DOHH2 (cell line): ENCODE data around the gene TACR1.

Experiments used
- H3F3A ChIP-seq: fragments of 200-600 bp; sonication (generic), shearing (Covaris generic); 2 replicates; pipeline ENCODE4 v1.6.0; 2016; ENCODE audit warnings: antibody characterized with exemption, mild to moderate bottlenecking; ENCODE audit not compliant: control insufficient read depth, insufficient read depth
- H3K27ac ChIP-seq: fragments of 200-600 bp; sonication (generic); 2 replicates; pipeline ENCODE4 v1.5.1; 2014; ENCODE audit warnings: low read depth, mild to moderate bottlenecking, low read length, moderate library complexity
- H3K27me3 ChIP-seq: fragments of 200-600 bp; sonication (generic); 2 replicates; pipeline ENCODE4 v1.6.1; 2014; ENCODE audit warnings: mild to moderate bottlenecking, low read length, mixed read lengths; ENCODE audit not compliant: control insufficient read depth
- H3K36me3 ChIP-seq: fragments of 200-600 bp; sonication (generic); 2 replicates; pipeline ENCODE4 v1.6.1; 2014; ENCODE audit warnings: mild to moderate bottlenecking, low read length, moderate library complexity, mixed read lengths; ENCODE audit not compliant: control insufficient read depth
- H3K4me1 ChIP-seq: fragments of 200-600 bp; sonication (generic); 2 replicates; pipeline ENCODE4 v1.6.1; 2014; ENCODE audit warnings: mild to moderate bottlenecking, low read length, mixed read lengths; ENCODE audit not compliant: control insufficient read depth
- H3K4me2 ChIP-seq: fragments of 200-600 bp; sonication (generic); 2 replicates; pipeline ENCODE4 v1.6.0; 2014; ENCODE audit warnings: mild to moderate bottlenecking, low read length, moderate library complexity
- H3K4me3 ChIP-seq: fragments of 200-600 bp; sonication (generic); 2 replicates; pipeline ENCODE4 v1.5.1; 2014; ENCODE audit warnings: mild to moderate bottlenecking, low read length, mixed read lengths
- H3K79me2 ChIP-seq: fragments of 200-600 bp; sonication (generic); 2 replicates; pipeline ENCODE4 v1.6.1; 2014; ENCODE audit warnings: mild to moderate bottlenecking, low read length, mixed read lengths; ENCODE audit not compliant: control insufficient read depth
- H3K9me2 ChIP-seq: fragments of 200-600 bp; sonication (generic); replicated peaks from 2 replicates; pipeline ENCODE4 v1.6.1; 2014; ENCODE audit warnings: mild to moderate bottlenecking, low read length, mixed read lengths; ENCODE audit not compliant: control insufficient read depth
- H3K9me3 ChIP-seq: fragments of 200-600 bp; sonication (generic); 2 replicates; pipeline ENCODE4 v1.6.1; 2014; ENCODE audit warnings: antibody characterized with exemption, low read length, mixed read lengths; ENCODE audit not compliant: control insufficient read depth, insufficient read depth
- H4K20me1 ChIP-seq: fragments of 200-600 bp; sonication (generic); 2 replicates; pipeline ENCODE4 v1.6.0; 2014; ENCODE audit warnings: low read depth, mild to moderate bottlenecking, antibody characterized with exemption, low read length, moderate library complexity; ENCODE audit not compliant: control insufficient read depth, insufficient read depth
- EZH2phosphoT487 ChIP-seq: fragments of 200-600 bp; sonication (generic); IDR thresholded peaks from 2 replicates; pipeline ENCODE4 v1.6.1; 2017; ENCODE audit warnings: borderline replicate concordance, mild to moderate bottlenecking, antibody characterized with exemption, low read length, moderate library complexity, mixed read lengths
- TF ChIP-seq, protein P1 (sequence below): fragments of 200-600 bp; sonication (generic); IDR thresholded peaks from one replicate; pipeline ENCODE4 v1.5.1; 2014; ENCODE audit warnings: antibody characterized with exemption, mild to moderate bottlenecking, low read depth, low read length; ENCODE audit not compliant: poor library complexity, severe bottlenecking

Gene TACR1

DNA sequence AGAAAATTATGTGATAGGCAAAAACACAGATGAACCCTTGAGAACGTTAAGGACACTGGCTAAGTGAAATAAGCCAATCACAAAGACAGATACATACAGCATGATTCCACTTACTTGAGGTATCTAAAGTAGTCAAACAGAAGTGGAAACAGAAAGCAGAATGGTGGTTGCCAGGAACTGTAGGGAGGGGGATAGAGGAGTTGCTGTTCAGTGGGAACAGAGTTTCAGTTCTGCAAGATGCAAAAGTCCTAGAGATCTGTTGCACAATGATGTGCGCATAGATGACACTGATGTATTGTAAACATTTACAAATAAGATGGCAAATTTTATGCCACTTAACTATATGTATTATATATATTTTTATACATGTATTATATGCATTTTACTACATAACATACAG lies 181.2 kb downstream of the TACR1 start:
- no peaks in the 10 kb centered on the region for H3K36me3 ChIP-seq
- no peaks in the 10 kb centered on the region for H3K4me1 ChIP-seq
- no peaks in the 10 kb centered on the region for H4K20me1 ChIP-seq
- no peaks in the 10 kb centered on the region for H3K27me3 ChIP-seq
- no peaks in the 10 kb centered on the region for H3K9me3 ChIP-seq
- TF ChIP-seq, protein P1, sequence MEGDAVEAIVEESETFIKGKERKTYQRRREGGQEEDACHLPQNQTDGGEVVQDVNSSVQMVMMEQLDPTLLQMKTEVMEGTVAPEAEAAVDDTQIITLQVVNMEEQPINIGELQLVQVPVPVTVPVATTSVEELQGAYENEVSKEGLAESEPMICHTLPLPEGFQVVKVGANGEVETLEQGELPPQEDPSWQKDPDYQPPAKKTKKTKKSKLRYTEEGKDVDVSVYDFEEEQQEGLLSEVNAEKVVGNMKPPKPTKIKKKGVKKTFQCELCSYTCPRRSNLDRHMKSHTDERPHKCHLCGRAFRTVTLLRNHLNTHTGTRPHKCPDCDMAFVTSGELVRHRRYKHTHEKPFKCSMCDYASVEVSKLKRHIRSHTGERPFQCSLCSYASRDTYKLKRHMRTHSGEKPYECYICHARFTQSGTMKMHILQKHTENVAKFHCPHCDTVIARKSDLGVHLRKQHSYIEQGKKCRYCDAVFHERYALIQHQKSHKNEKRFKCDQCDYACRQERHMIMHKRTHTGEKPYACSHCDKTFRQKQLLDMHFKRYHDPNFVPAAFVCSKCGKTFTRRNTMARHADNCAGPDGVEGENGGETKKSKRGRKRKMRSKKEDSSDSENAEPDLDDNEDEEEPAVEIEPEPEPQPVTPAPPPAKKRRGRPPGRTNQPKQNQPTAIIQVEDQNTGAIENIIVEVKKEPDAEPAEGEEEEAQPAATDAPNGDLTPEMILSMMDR: no peak
- TF ChIP-seq EZH2phosphoT487: no peak
- no peak overlapping the region for H3K4me3 ChIP-seq
- no peaks in the 10 kb centered on the region for H3K9me2 ChIP-seq
- no peaks in the 10 kb centered on the region for H3K79me2 ChIP-seq
- no peak overlapping the region for H3K4me2 ChIP-seq
- no peaks in the 10 kb centered on the region for H3F3A ChIP-seq
- H3K27ac ChIP-seq: no peak overlapping the region

DNA sequence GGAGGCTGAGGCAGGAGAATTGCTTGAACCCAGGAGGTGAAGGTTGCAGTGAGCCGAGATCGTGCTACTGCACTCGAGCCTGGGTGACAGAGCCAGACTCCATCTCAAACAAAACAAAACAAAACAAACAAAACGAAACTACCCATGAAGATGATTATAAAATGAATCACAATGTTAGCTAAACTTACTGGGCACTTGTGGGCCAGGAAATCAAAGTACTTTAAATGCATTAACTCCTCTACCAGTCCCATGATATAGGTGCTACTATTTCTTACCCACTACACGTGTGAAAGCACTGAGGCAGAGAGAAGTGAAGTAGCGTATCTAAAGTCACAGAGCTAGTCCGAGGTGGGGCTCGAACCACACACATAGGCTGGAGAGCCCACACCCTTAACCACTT lies 187.2 kb downstream of the TACR1 start:
- no peak overlapping the region for H3K4me2 ChIP-seq
- no peaks in the 10 kb centered on the region for H3K9me3 ChIP-seq
- H3K9me2 ChIP-seq: no peaks in the 10 kb centered on the region
- no peak for TF ChIP-seq EZH2phosphoT487
- TF ChIP-seq, protein P1: no peak
- no peak overlapping the region for H3K4me3 ChIP-seq
- no peaks in the 10 kb centered on the region for H3K27me3 ChIP-seq
- H3K79me2 ChIP-seq: no peaks in the 10 kb centered on the region
- no peak overlapping the region for H3K27ac ChIP-seq
- H3F3A ChIP-seq: no peaks in the 10 kb centered on the region
- H4K20me1 ChIP-seq: no peaks in the 10 kb centered on the region
- H3K4me1 ChIP-seq: no peaks in the 10 kb centered on the region
- no peaks in the 10 kb centered on the region for H3K36me3 ChIP-seq

DNA sequence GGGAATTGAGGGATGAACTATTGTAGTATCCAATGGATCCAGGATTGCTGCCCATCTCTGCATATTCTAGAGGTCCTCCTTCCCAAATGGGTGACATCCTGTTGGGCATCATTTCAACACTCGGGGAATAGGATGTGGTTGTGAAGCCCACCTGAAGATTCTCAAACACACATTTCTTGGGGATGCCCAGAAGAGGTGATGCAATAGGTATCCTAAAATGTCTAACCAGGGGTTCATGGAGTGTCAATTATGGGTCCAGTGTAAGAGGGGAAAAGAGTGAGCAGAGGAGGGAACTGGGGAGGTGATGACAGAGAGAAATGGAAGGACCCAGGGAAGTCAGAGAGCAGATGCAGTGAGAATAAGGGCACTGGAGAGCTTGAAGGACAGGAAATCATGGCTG lies 188.7 kb downstream of the TACR1 start:
- no peak for TF ChIP-seq EZH2phosphoT487
- TF ChIP-seq, protein P1: no peak
- Histone ChIP-seq H3K9me3 (no peaks in the 10 kb centered on the region), H3K4me2 (no peak overlapping the region), H3K27ac (no peak overlapping the region), H3K36me3 (no peaks in the 10 kb centered on the region), H3K4me3 (no peak overlapping the region), H3K27me3 (no peaks in the 10 kb centered on the region), H3K79me2 (no peaks in the 10 kb centered on the region), H4K20me1 (no peaks in the 10 kb centered on the region), H3F3A (no peaks in the 10 kb centered on the region), H3K4me1 (no peaks in the 10 kb centered on the region), H3K9me2 (no peaks in the 10 kb centered on the region)

DNA sequence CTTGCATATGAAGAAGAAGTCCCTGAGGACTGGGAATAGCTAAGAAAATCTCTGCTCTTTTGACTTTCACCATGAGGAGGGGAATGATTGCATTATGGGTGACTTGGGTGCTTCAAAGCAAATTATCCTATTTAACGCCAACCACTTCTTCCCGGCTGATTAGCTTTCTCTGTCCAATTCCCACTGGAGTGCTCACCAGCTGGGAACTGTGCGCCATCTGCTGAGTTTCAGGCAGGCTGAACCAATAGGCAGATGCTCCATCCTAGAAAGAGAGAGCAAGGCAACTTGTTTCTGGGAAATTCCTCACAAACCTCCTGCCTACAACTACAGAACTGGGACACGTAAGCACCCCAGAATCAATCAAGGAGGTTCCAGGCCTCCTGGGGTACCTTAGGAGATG lies 191.5 kb downstream of the TACR1 start:
- Histone ChIP-seq H3K9me3 (no peaks in the 10 kb centered on the region), H3K9me2 (no peaks in the 10 kb centered on the region), H3K27me3 (no peaks in the 10 kb centered on the region), H3K4me1 (no peaks in the 10 kb centered on the region), H3K4me2 (no peak overlapping the region), H3K79me2 (no peaks in the 10 kb centered on the region), H3K36me3 (no peaks in the 10 kb centered on the region), H3F3A (no peaks in the 10 kb centered on the region), H3K27ac (no peak overlapping the region), H4K20me1 (no peaks in the 10 kb centered on the region), H3K4me3 (no peak overlapping the region)
- no peak for TF ChIP-seq EZH2phosphoT487
- TF ChIP-seq, protein P1: no peak
